OCI-M2 (cell line): ENCODE results near the gene SETDB2.
A peak's percentile ranks its signal among the peaks of the same experiment; 100 is the strongest.

Source experiments
- DNase-seq: peaks from one replicate; lab custom pipeline; 2025; ENCODE audit not compliant: unreplicated experiment; lab: John Stamatoyannopoulos, UW

Gene SETDB2

GRCh38 chr13:49429121-49429520 is 15.0 kb upstream of the SETDB2 start:
- DNase-seq, result no peak

GRCh38 chr13:49435992-49436391 is 8.1 kb upstream of the SETDB2 start:
- no peak for DNase-seq

GRCh38 chr13:49436890-49437289 is 7.2 kb upstream of the SETDB2 start:
- no peak for DNase-seq

- no peak for DNase-seq
These were observed 6.4 kb upstream of the SETDB2 start for GRCh38 chr13:49437705-49438104.

GRCh38 chr13:49439609-49440008 is 4.5 kb upstream of the SETDB2 start:
- DNase-seq, result no peak

- no peak for DNase-seq
These were observed 2.8 kb upstream of the SETDB2 start for GRCh38 chr13:49441312-49441711.

- DNase-seq, result no peak
These were observed 2.2 kb upstream of the SETDB2 start for GRCh38 chr13:49441846-49442245.

- DNase-seq, result no peak
These were observed 744 bp upstream of the SETDB2 start for GRCh38 chr13:49443357-49443703.

GRCh38 chr13:49444524-49445395 is 686 bp downstream of the SETDB2 start:
- DNase-seq, result peak; percentile 31

- no peak for DNase-seq
These were observed 2.4 kb downstream of the SETDB2 start for GRCh38 chr13:49446473-49446872.

GRCh38 chr13:49448753-49449152 is 4.7 kb downstream of the SETDB2 start:
- DNase-seq, result no peak

GRCh38 chr13:49450105-49450819 is 6.2 kb downstream of the SETDB2 start:
- DNase-seq, result no peak

GRCh38 chr13:49452725-49453457 is 8.8 kb downstream of the SETDB2 start:
- DNase-seq, result no peak

GRCh38 chr13:49453465-49453864 is 9.4 kb downstream of the SETDB2 start:
- DNase-seq, result no peak

- DNase-seq, result no peak
These were observed 10.4 kb downstream of the SETDB2 start for GRCh38 chr13:49454388-49455006.

- no peak for DNase-seq
These were observed 10.9 kb downstream of the SETDB2 start for GRCh38 chr13:49455007-49455398.

- DNase-seq, result no peak
These were observed 12.1 kb downstream of the SETDB2 start for GRCh38 chr13:49456156-49456555.

GRCh38 chr13:49457221-49457620 is 13.1 kb downstream of the SETDB2 start:
- no peak for DNase-seq

- no peak for DNase-seq
These were observed 15.5 kb downstream of the SETDB2 start for GRCh38 chr13:49459580-49459979.

- no peak for DNase-seq
These were observed 20.0 kb downstream of the SETDB2 start for GRCh38 chr13:49464085-49464484.

GRCh38 chr13:49464621-49465325 is 20.7 kb downstream of the SETDB2 start:
- DNase-seq, result no peak
